Spinal cord (tissue), 10 donors: ENCODE results near the gene SPTBN4. TPM values are rescaled to one million over a fixed set of nuclear protein-coding genes. Genes with fewer than 3 reads are reported as not detected.

Source experiments
- DNase-seq, 6 donors: peaks; one replicate each; pipeline versions ENCODE4 v3.0.0 to v3.0.0-alpha.2; 2013 to 2015; ENCODE audit warnings: low spot score in 6 of 6, low read depth in 4 of 6
- H3K27ac ChIP-seq: one replicate; pipeline ENCODE4 v1.5.1; 2013; ENCODE audit warnings: low read depth, low read length, control low read depth
- H3K27me3 ChIP-seq: one replicate; pipeline ENCODE4 v1.6.1; 2013; ENCODE audit warnings: low read length; ENCODE audit not compliant: control insufficient read depth, insufficient read depth
- H3K36me3 ChIP-seq: one replicate; pipeline ENCODE4 v1.6.1; 2013; ENCODE audit warnings: low read length; ENCODE audit not compliant: control insufficient read depth, insufficient read depth
- H3K4me1 ChIP-seq: one replicate; pipeline ENCODE4 v1.6.1; 2013; ENCODE audit warnings: low read length; ENCODE audit not compliant: control insufficient read depth, insufficient read depth
- H3K4me3 ChIP-seq: one replicate; pipeline ENCODE4 v1.5.1; 2013; ENCODE audit warnings: low read depth, low read length, control low read depth
- H3K9me3 ChIP-seq: one replicate; pipeline ENCODE4 v1.6.1; 2013; ENCODE audit warnings: low read length; ENCODE audit not compliant: control insufficient read depth, insufficient read depth
- WGBS: methylation state at CpG from one replicate; pipeline ENCODE4 v1.1.5; 2013; ENCODE audit warnings: missing lambda C conversion rate; ENCODE audit not compliant: insufficient coverage; 5-methylcytosine and 5-hydroxymethylcytosine counted together
- polyA plus RNA-seq, 2 donors: library from polyadenylated mRNA; unstranded; fragments of 120-200 nt; gene quantifications; one replicate each; pipeline ENCODE4 v1.2.1, GENCODE V29; 2013; ENCODE audit not compliant: insufficient read length in 2 of 2
- small RNA-seq: library from RNA; depleted of rRNA; stranded (forward); fragments of <200 nt; gene quantifications from one replicate; pipeline ENCODE3, GENCODE V24; 2014; ENCODE audit warnings: low replicate concordance
- total RNA-seq, 2 donors: library from RNA; depleted of rRNA in 1 of 2; stranded (reverse); fragments of 120-200 nt in 1 of 2; fragments of >200 nt in 1 of 2; gene quantifications; one replicate each; pipeline versions ENCODE4 v1.2.3 to v1.2.4, GENCODE V29; 2013 to 2014
- donor health status: healthy.

Gene SPTBN4
- total and polyA plus RNA-seq, 4 donors: 13.9 to 43.8 (median 28.1) TPM

GRCh38 chr19:40625406-40626120 is 158.8 kb downstream of the SPTBN4 start:
- Histone ChIP-seq H3K4me3 (no peak overlapping the region), H3K27ac (no peak overlapping the region), H3K27me3 (no peaks in the 10 kb centered on the region), H3K4me1 (peaks cover 10% of the 10 kb centered on the region), H3K36me3 (peaks cover 64% of the 10 kb centered on the region), H3K9me3 (no peaks in the 10 kb centered on the region)
- 84% methylated on average over 7 of the region's 7 CpGs for WGBS
- DNase-seq: no peak

Small RNA genes within 50 kb of the gene (small RNA-seq; reads per million reads assigned to genes)
- not detected for gene RF00017

Other genes with a start within 250 kb of the SPTBN4 start
- gene TTC9B, start 248.6 kb upstream of the SPTBN4 start, total RNA-seq: 10 to 100 TPM; 19.9 to 34.2 TPM
- 100 to 1,000 TPM; 134 to 139 TPM for gene TTC9B, start 248.6 kb upstream of the SPTBN4 start, polyA plus RNA-seq
- 1 to 10 TPM in 1 of 2 donors, under 1 TPM in 1; 0.69 to 1.3 TPM for gene CCNP, start 240.3 kb upstream of the SPTBN4 start, total RNA-seq
- gene CCNP, start 240.3 kb upstream of the SPTBN4 start, polyA plus RNA-seq: 1 to 10 TPM; 2.8 to 4.5 TPM
- gene AKT2, start 181.7 kb upstream of the SPTBN4 start, total RNA-seq: 100 to 1,000 TPM in 1 of 2 donors, 10 to 100 TPM in 1; 62.8 to 126 TPM
- 100 to 1,000 TPM; 154 to 210 TPM for gene AKT2, start 181.7 kb upstream of the SPTBN4 start, polyA plus RNA-seq
- 1 to 10 TPM; 6.9 to 8.7 TPM for gene C19orf47, start 118.6 kb upstream of the SPTBN4 start, total RNA-seq
- gene C19orf47, start 118.6 kb upstream of the SPTBN4 start, polyA plus RNA-seq: 10 to 100 TPM; 22.8 to 24.4 TPM
- gene PLD3, start 118.3 kb upstream of the SPTBN4 start, total RNA-seq: 100 to 1,000 TPM; 257 to 394 TPM
- 100 to 1,000 TPM; 449 to 522 TPM for gene PLD3, start 118.3 kb upstream of the SPTBN4 start, polyA plus RNA-seq
- under 1 TPM; 0.10 to 0.11 TPM for gene HIPK4, start 76.8 kb upstream of the SPTBN4 start, total RNA-seq
- gene HIPK4, start 76.8 kb upstream of the SPTBN4 start, polyA plus RNA-seq: 1 to 10 TPM in 1 of 2 donors, under 1 TPM in 1; 0.70 to 1.6 TPM
- gene PRX, start 53.6 kb upstream of the SPTBN4 start, total RNA-seq: 10 to 100 TPM; 28.7 to 51.7 TPM
- 1 to 10 TPM; 6.1 to 9.7 TPM for gene PRX, start 53.6 kb upstream of the SPTBN4 start, polyA plus RNA-seq
- 10 to 100 TPM in 1 of 2 donors, 1 to 10 TPM in 1; 8.1 to 11.4 TPM for gene SERTAD1, start 41.0 kb upstream of the SPTBN4 start, total RNA-seq
- gene SERTAD1, start 41.0 kb upstream of the SPTBN4 start, polyA plus RNA-seq: 1 to 10 TPM; 4.9 to 5.5 TPM
- gene SERTAD3, start 22.7 kb upstream of the SPTBN4 start, total RNA-seq: 10 to 100 TPM; 15.9 to 35.4 TPM
- gene SERTAD3, start 22.7 kb upstream of the SPTBN4 start, polyA plus RNA-seq: 10 to 100 TPM; 13.3 to 14.5 TPM
- 100 to 1,000 TPM in 1 of 2 donors, 10 to 100 TPM in 1; 70.9 to 102 TPM for gene BLVRB, start 1.3 kb upstream of the SPTBN4 start, total RNA-seq
- gene BLVRB, start 1.3 kb upstream of the SPTBN4 start, polyA plus RNA-seq: 10 to 100 TPM; 23.0 to 27.3 TPM
- gene SHKBP1, start 109.9 kb downstream of the SPTBN4 start, total RNA-seq: 10 to 100 TPM in 1 of 2 donors, 1 to 10 TPM in 1; 9.6 to 11.8 TPM
- 10 to 100 TPM; 36.9 to 43.1 TPM for gene SHKBP1, start 109.9 kb downstream of the SPTBN4 start, polyA plus RNA-seq
- 10 to 100 TPM; 57.6 to 82.0 TPM for gene LTBP4, start 134.4 kb downstream of the SPTBN4 start, total RNA-seq
- gene LTBP4, start 134.4 kb downstream of the SPTBN4 start, polyA plus RNA-seq: 100 to 1,000 TPM in 1 of 2 donors, 10 to 100 TPM in 1; 57.5 to 141 TPM
- gene NUMBL, start 223.7 kb downstream of the SPTBN4 start, total RNA-seq: 10 to 100 TPM; 19.0 to 23.7 TPM
- 10 to 100 TPM; 46.6 to 66.5 TPM for gene NUMBL, start 223.7 kb downstream of the SPTBN4 start, polyA plus RNA-seq
- gene COQ8B, start 249.9 kb downstream of the SPTBN4 start, total RNA-seq: 10 to 100 TPM; 25.7 to 39.5 TPM
- 10 to 100 TPM; 47.6 to 47.9 TPM for gene COQ8B, start 249.9 kb downstream of the SPTBN4 start, polyA plus RNA-seq